GM06990 (cell line): ENCODE data around the gene SLC14A1.

Experiments
- DNase-seq: peaks from one replicate; pipeline ENCODE4 v3.0.0-alpha.2; 2011; ENCODE audit not compliant: insufficient read length; ENCODE audit errors: extremely low read depth
- H3K27me3 ChIP-seq: replicated peaks from 2 replicates; pipeline ENCODE4 v1.6.0; 2011; ENCODE audit warnings: low read length; ENCODE audit not compliant: control insufficient read depth, insufficient read depth
- H3K36me3 ChIP-seq: 2 replicates; pipeline ENCODE4 v1.5.1; 2011; ENCODE audit warnings: low read length; ENCODE audit not compliant: control insufficient read depth, insufficient read depth
- H3K4me3 ChIP-seq: replicated peaks from 2 replicates; pipeline ENCODE4 v1.5.1; 2011; ENCODE audit warnings: low read depth, mild to moderate bottlenecking, control low read depth, low read length
- TF ChIP-seq, protein P1 (sequence below): IDR thresholded peaks from 2 replicates; pipeline ENCODE4 v1.5.1; 2011; ENCODE audit warnings: low read length, control low read depth, mild to moderate bottlenecking, inconsistent platforms; ENCODE audit not compliant: insufficient read depth, poor library complexity, severe bottlenecking

SLC14A1 gene

DNA sequence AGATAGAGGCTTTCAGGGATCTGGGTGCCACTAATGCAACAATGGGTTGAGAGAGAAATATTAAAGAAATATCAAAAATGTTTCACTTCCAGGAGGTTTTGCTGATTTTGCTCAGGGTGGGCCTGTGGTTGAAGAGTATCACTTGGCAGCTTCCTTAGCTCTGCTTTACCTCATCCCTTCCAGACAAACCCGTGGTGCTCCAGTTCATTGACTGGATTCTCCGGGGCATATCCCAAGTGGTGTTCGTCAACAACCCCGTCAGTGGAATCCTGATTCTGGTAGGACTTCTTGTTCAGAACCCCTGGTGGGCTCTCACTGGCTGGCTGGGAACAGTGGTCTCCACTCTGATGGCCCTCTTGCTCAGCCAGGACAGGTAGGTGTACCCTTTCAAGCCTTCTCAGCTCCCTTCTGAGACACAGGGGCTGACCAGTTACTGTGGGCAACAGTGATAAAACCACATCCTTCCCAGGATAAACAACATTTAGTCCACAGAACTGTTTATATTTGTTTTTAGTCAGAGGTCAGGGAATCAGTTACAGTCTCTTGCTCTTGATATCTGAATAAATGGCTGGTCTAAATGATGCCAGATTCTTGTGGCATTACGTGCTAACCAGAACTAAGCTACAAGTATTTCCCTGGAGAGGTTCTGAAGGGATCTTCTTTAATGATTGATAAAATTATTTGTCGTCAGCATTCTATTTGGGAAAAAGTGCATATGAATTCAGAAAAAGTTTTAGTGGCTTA is 7.0 kb downstream of the SLC14A1 start:
- DNase-seq, result no peak
- H3K36me3 ChIP-seq, result no peaks in the 10 kb centered on the region
- no peaks in the 10 kb centered on the region for H3K27me3 ChIP-seq
- TF ChIP-seq, protein P1, sequence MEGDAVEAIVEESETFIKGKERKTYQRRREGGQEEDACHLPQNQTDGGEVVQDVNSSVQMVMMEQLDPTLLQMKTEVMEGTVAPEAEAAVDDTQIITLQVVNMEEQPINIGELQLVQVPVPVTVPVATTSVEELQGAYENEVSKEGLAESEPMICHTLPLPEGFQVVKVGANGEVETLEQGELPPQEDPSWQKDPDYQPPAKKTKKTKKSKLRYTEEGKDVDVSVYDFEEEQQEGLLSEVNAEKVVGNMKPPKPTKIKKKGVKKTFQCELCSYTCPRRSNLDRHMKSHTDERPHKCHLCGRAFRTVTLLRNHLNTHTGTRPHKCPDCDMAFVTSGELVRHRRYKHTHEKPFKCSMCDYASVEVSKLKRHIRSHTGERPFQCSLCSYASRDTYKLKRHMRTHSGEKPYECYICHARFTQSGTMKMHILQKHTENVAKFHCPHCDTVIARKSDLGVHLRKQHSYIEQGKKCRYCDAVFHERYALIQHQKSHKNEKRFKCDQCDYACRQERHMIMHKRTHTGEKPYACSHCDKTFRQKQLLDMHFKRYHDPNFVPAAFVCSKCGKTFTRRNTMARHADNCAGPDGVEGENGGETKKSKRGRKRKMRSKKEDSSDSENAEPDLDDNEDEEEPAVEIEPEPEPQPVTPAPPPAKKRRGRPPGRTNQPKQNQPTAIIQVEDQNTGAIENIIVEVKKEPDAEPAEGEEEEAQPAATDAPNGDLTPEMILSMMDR, result no peak
- H3K4me3 ChIP-seq, result no peak overlapping the region

DNA sequence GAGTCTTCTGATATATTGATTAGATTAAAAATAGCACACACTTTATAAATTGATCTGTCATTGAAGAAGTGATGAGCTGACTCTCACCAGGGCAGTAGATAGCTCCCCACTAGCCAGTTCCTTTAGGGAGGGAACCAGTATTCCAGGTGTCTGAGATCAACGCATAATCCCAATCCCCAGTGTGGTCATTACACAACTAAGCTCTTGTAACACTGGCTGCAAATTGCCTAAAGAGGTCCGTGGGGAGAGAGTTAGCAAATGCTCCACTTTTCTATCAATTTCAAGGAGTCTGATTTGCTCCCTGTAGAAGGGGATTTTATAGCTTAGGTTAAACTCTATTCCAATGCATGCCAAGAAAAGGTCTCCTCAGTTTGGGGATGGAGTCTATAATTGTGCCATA is 7.7 kb downstream of the SLC14A1 start:
- DNase-seq, result no peak
- Histone ChIP-seq H3K27me3 (no peaks in the 10 kb centered on the region), H3K36me3 (no peaks in the 10 kb centered on the region), H3K4me3 (no peak overlapping the region)
- TF ChIP-seq, protein P1, result no peak

DNA sequence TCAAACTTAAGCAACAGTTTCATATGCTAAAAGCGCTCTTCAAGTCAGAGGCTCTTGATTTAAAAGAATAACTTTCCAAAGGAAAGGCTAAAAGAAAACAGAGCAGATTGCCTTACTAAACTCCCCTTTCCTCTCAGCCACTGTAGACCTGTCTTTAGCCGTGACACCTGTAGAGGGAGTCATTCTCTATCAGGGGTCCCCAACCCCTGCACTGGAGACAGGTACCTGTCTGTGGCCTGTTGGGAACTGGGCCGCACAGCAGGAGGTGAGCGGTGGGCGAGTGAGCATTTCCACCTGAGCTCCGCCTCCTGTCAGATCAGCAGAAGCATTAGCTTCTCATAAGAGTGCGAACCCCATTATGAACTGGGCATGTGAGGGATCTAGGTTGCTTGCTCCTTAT is 9.6 kb downstream of the SLC14A1 start:
- Histone ChIP-seq H3K36me3 (no peaks in the 10 kb centered on the region), H3K4me3 (no peak overlapping the region), H3K27me3 (no peaks in the 10 kb centered on the region; the same call in 1 of the 2 replicates)
- no peak for DNase-seq
- TF ChIP-seq, protein P1, result peak; percentile 5

DNA sequence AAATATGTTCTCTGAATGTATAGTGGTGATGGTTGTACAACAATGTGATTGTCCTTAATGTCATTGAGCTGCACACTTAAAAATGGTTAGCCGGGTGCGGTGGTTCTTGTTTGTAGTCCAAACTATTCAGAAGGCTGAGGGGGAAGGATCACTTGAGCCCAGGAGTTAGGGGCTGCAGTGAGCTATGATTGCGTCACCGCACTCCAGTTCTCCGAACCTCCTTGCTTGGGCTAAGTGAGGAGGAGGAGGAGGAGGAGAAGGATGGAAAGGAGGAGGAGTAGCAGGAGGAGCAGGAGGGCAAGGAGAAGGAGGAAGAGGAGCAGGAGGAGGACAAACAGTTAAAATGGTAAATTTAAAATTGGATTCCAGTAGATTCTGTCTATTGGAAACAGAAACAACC is 10.5 kb downstream of the SLC14A1 start:
- TF ChIP-seq, protein P1, result no peak
- DNase-seq, result no peak
- Histone ChIP-seq H3K36me3 (no peaks in the 10 kb centered on the region), H3K4me3 (no peak overlapping the region), H3K27me3 (no peaks in the 10 kb centered on the region; the same call in 1 of the 2 replicates)

DNA sequence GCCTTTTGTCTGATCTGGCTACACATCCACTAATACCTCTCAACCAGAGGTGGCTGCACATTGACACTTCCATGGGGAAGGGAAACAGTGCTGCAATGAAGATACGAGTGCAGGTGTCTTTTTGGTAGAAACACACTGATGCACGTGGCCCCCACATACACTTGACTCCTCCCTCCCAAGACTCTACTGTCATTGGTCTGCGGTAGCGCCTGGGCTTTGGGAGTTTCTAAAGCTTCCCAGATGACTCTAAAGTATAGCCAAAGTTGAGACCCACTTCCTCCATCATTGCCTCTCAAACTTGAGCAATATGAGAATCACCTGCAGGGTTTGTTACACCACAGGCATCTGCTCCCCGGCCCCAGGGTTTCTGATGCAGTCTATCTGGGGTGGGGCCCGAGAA is 11.0 kb downstream of the SLC14A1 start:
- Histone ChIP-seq H3K36me3 (no peaks in the 10 kb centered on the region), H3K4me3 (no peak overlapping the region), H3K27me3 (no peaks in the 10 kb centered on the region; the same call in 1 of the 2 replicates)
- TF ChIP-seq, protein P1, result no peak
- DNase-seq, result no peak

DNA sequence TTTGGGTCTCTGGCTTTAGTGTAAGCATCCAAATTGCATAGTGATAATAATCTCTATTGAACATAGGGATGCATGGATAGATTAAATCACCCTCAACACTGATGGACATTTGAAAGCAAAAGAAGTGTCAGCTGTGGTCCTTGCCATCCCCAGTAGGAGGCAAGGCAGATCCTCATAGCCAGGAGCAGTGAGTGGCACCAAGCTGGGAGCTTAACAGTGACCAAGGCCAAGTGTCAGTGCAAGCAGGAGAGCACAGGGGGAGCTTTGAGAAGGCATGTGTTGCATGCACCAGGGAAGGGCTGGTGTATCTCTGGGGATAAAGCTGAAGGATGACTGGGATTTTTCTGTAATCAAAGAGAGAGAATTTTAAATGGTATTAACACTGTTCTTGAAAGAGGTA is 14.7 kb downstream of the SLC14A1 start:
- no peak overlapping the region for H3K4me3 ChIP-seq
- H3K27me3 ChIP-seq, result no peaks in the 10 kb centered on the region; the same call in 1 of the 2 replicates
- H3K36me3 ChIP-seq, result no peaks in the 10 kb centered on the region
- no peak for DNase-seq
- TF ChIP-seq, protein P1, result no peak
